Right lobe of liver (tissue), 4 donors: ENCODE results near the gene UQCRHL.

Experiments used
- CTCF ChIP-seq, 4 donors: fragments of 200-600 bp in 3 of 4; fragments of 450-650 bp in 1 of 4; IDR thresholded peaks; one replicate each; pipeline versions ENCODE4 v1.5.1 to v1.8.0; 2016 to 2022; ENCODE audit warnings: antibody characterized with exemption in 4 of 4, mild to moderate bottlenecking in 2 of 4
- POLR2A ChIP-seq: fragments of 450-650 bp; IDR thresholded peaks from one replicate; pipeline ENCODE4 v1.6.1; 2017; ENCODE audit warnings: antibody characterized with exemption, mild to moderate bottlenecking
- donor health status: DM: no; HTN: no; CAD: no.
- donor health status: DM: no; HTN: no; CAD: no.
- donor health status: DM: no; HTN: yes; CAD: no.

- no peak for TF ChIP-seq POLR2A
- TF ChIP-seq CTCF (IDR thresholded peaks at IDR 0.05): no peak
Observed at GRCh38 chr1:15820478-15820877, 13.0 kb upstream of the UQCRHL start.
